Measurements from ENCODE around the gene AASS. TPM values are rescaled to one million over a fixed set of nuclear protein-coding genes. Genes with fewer than 3 reads are reported as not detected.

AASS gene
- total RNA-seq, 1 donor from 2014 or later: 0.47 TPM

- DNase-seq: no peak
- no peaks in the 10 kb centered on the region for H3K4me1 Mint-ChIP-seq
- H3K27ac Mint-ChIP-seq: no peak overlapping the region
- intact Hi-C loops (cut with micrococcal nuclease): no loop called here
- no peaks in the 10 kb centered on the region for H3K27me3 Mint-ChIP-seq
- no peaks in the 10 kb centered on the region for H3K36me3 Mint-ChIP-seq (ENCODE audit: low read depth)
- no peak overlapping the region for H3K4me3 Mint-ChIP-seq
- H3K9me3 Mint-ChIP-seq: no peaks in the 10 kb centered on the region
These were observed 61.4 kb downstream of the AASS start for GRCh38 chr7:122082670-122083069.

GRCh38 chr7:122082160-122082559, 61.9 kb downstream of the AASS start:
- Mint-ChIP-seq H3K4me3 (no peak overlapping the region), H3K4me1 (no peaks in the 10 kb centered on the region), H3K27ac (no peak overlapping the region), H3K9me3 (no peaks in the 10 kb centered on the region), H3K36me3 (ENCODE audit: low read depth) (no peaks in the 10 kb centered on the region), H3K27me3 (no peaks in the 10 kb centered on the region)
- DNase-seq: no peak
- intact Hi-C loops (cut with micrococcal nuclease): no loop called here

GRCh38 chr7:122073635-122074034, 70.4 kb downstream of the AASS start:
- DNase-seq: no peak
- Mint-ChIP-seq H3K9me3 (no peaks in the 10 kb centered on the region), H3K4me3 (no peak overlapping the region), H3K36me3 (ENCODE audit: low read depth) (no peaks in the 10 kb centered on the region), H3K27me3 (no peaks in the 10 kb centered on the region), H3K27ac (no peak overlapping the region), H3K4me1 (no peaks in the 10 kb centered on the region)
- intact Hi-C loops (cut with micrococcal nuclease): no loop called here

GRCh38 chr7:122072924-122073599, 71.0 kb downstream of the AASS start:
- H3K9me3 Mint-ChIP-seq: no peaks in the 10 kb centered on the region
- no peak overlapping the region for H3K4me3 Mint-ChIP-seq
- H3K27ac Mint-ChIP-seq: no peak overlapping the region
- no peaks in the 10 kb centered on the region for H3K4me1 Mint-ChIP-seq
- no peaks in the 10 kb centered on the region for H3K27me3 Mint-ChIP-seq
- H3K36me3 Mint-ChIP-seq (ENCODE audit: low read depth): no peaks in the 10 kb centered on the region
- DNase-seq: no peak
- intact Hi-C loops (cut with micrococcal nuclease): no loop called here

- intact Hi-C loops (cut with micrococcal nuclease): no loop called here
- H3K9me3 Mint-ChIP-seq: no peaks in the 10 kb centered on the region
- H3K4me3 Mint-ChIP-seq: no peak overlapping the region
- no peaks in the 10 kb centered on the region for H3K36me3 Mint-ChIP-seq (ENCODE audit: low read depth)
- no peak overlapping the region for H3K27ac Mint-ChIP-seq
- DNase-seq: no peak
- no peaks in the 10 kb centered on the region for H3K4me1 Mint-ChIP-seq
- no peaks in the 10 kb centered on the region for H3K27me3 Mint-ChIP-seq
These were observed 71.8 kb downstream of the AASS start for GRCh38 chr7:122072272-122072671.

GRCh38 chr7:122070834-122071233, 73.2 kb downstream of the AASS start:
- no peaks in the 10 kb centered on the region for H3K9me3 Mint-ChIP-seq
- no peaks in the 10 kb centered on the region for H3K36me3 Mint-ChIP-seq (ENCODE audit: low read depth)
- H3K4me3 Mint-ChIP-seq: no peak overlapping the region
- intact Hi-C loops (cut with micrococcal nuclease): no loop called here
- H3K27me3 Mint-ChIP-seq: no peaks in the 10 kb centered on the region
- no peak for DNase-seq
- H3K27ac Mint-ChIP-seq: no peak overlapping the region
- no peaks in the 10 kb centered on the region for H3K4me1 Mint-ChIP-seq

- intact Hi-C loops (cut with micrococcal nuclease): no loop called here
- H3K9me3 Mint-ChIP-seq: no peaks in the 10 kb centered on the region
- no peaks in the 10 kb centered on the region for H3K36me3 Mint-ChIP-seq (ENCODE audit: low read depth)
- DNase-seq: no peak
- no peak overlapping the region for H3K4me3 Mint-ChIP-seq
- no peak overlapping the region for H3K27ac Mint-ChIP-seq
- H3K4me1 Mint-ChIP-seq: no peaks in the 10 kb centered on the region
- no peaks in the 10 kb centered on the region for H3K27me3 Mint-ChIP-seq
These were observed 74.0 kb downstream of the AASS start for GRCh38 chr7:122070062-122070461.

GRCh38 chr7:122068999-122069398, 75.0 kb downstream of the AASS start:
- no peaks in the 10 kb centered on the region for H3K36me3 Mint-ChIP-seq (ENCODE audit: low read depth)
- no peak for DNase-seq
- H3K27ac Mint-ChIP-seq: no peak overlapping the region
- no peaks in the 10 kb centered on the region for H3K27me3 Mint-ChIP-seq
- H3K9me3 Mint-ChIP-seq: no peaks in the 10 kb centered on the region
- H3K4me3 Mint-ChIP-seq: no peak overlapping the region
- intact Hi-C loops (cut with micrococcal nuclease): no loop called here
- no peaks in the 10 kb centered on the region for H3K4me1 Mint-ChIP-seq

- no peak overlapping the region for H3K4me3 Mint-ChIP-seq
- intact Hi-C loops (cut with micrococcal nuclease): no loop called here
- no peak for DNase-seq
- H3K9me3 Mint-ChIP-seq: no peaks in the 10 kb centered on the region
- no peak overlapping the region for H3K27ac Mint-ChIP-seq
- H3K36me3 Mint-ChIP-seq (ENCODE audit: low read depth): no peaks in the 10 kb centered on the region
- no peaks in the 10 kb centered on the region for H3K4me1 Mint-ChIP-seq
- H3K27me3 Mint-ChIP-seq: no peaks in the 10 kb centered on the region
These were observed 76.0 kb downstream of the AASS start for GRCh38 chr7:122068046-122068445.

GRCh38 chr7:122067077-122067476, 77.0 kb downstream of the AASS start:
- Mint-ChIP-seq H3K27ac (no peak overlapping the region), H3K27me3 (no peaks in the 10 kb centered on the region), H3K9me3 (no peaks in the 10 kb centered on the region), H3K36me3 (ENCODE audit: low read depth) (no peaks in the 10 kb centered on the region), H3K4me1 (no peaks in the 10 kb centered on the region), H3K4me3 (no peak overlapping the region)
- intact Hi-C loops (cut with micrococcal nuclease): no loop called here
- DNase-seq: no peak

- H3K4me1 Mint-ChIP-seq: no peaks in the 10 kb centered on the region
- H3K27me3 Mint-ChIP-seq: no peaks in the 10 kb centered on the region
- no peaks in the 10 kb centered on the region for H3K9me3 Mint-ChIP-seq
- no peak overlapping the region for H3K27ac Mint-ChIP-seq
- intact Hi-C loops (cut with micrococcal nuclease): no loop called here
- H3K36me3 Mint-ChIP-seq (ENCODE audit: low read depth): no peaks in the 10 kb centered on the region
- H3K4me3 Mint-ChIP-seq: no peak overlapping the region
- no peak for DNase-seq
These were observed 79.1 kb downstream of the AASS start for GRCh38 chr7:122064971-122065370.

- Mint-ChIP-seq H3K27me3 (no peaks in the 10 kb centered on the region), H3K9me3 (no peaks in the 10 kb centered on the region), H3K27ac (no peak overlapping the region), H3K36me3 (ENCODE audit: low read depth) (no peaks in the 10 kb centered on the region), H3K4me3 (no peak overlapping the region), H3K4me1 (no peaks in the 10 kb centered on the region)
- no peak for DNase-seq
- intact Hi-C loops (cut with micrococcal nuclease): no loop called here
These were observed 80.9 kb downstream of the AASS start for GRCh38 chr7:122063146-122063545.

- no peak overlapping the region for H3K27ac Mint-ChIP-seq
- H3K4me1 Mint-ChIP-seq: no peaks in the 10 kb centered on the region
- DNase-seq: no peak
- no peak overlapping the region for H3K4me3 Mint-ChIP-seq
- intact Hi-C loops (cut with micrococcal nuclease): no loop called here
- H3K36me3 Mint-ChIP-seq (ENCODE audit: low read depth): no peaks in the 10 kb centered on the region
- no peaks in the 10 kb centered on the region for H3K9me3 Mint-ChIP-seq
- no peaks in the 10 kb centered on the region for H3K27me3 Mint-ChIP-seq
These were observed 84.5 kb downstream of the AASS start for GRCh38 chr7:122059542-122059941.

- Mint-ChIP-seq H3K9me3 (no peaks in the 10 kb centered on the region), H3K4me3 (no peak overlapping the region), H3K27ac (no peak overlapping the region), H3K36me3 (ENCODE audit: low read depth) (no peaks in the 10 kb centered on the region), H3K4me1 (no peaks in the 10 kb centered on the region), H3K27me3 (no peaks in the 10 kb centered on the region)
- DNase-seq: no peak
- intact Hi-C loops (cut with micrococcal nuclease): no loop called here
These were observed 87.1 kb downstream of the AASS start for GRCh38 chr7:122056977-122057376.

GRCh38 chr7:122055073-122055472, 89.0 kb downstream of the AASS start:
- no peak for DNase-seq
- Mint-ChIP-seq H3K27ac (no peak overlapping the region), H3K9me3 (no peaks in the 10 kb centered on the region), H3K36me3 (ENCODE audit: low read depth) (no peaks in the 10 kb centered on the region), H3K27me3 (no peaks in the 10 kb centered on the region), H3K4me1 (no peaks in the 10 kb centered on the region), H3K4me3 (no peak overlapping the region)
- intact Hi-C loops (cut with micrococcal nuclease): no loop called here
